ENCODE data around the gene RBM15B.

The RBM15B gene

DNA sequence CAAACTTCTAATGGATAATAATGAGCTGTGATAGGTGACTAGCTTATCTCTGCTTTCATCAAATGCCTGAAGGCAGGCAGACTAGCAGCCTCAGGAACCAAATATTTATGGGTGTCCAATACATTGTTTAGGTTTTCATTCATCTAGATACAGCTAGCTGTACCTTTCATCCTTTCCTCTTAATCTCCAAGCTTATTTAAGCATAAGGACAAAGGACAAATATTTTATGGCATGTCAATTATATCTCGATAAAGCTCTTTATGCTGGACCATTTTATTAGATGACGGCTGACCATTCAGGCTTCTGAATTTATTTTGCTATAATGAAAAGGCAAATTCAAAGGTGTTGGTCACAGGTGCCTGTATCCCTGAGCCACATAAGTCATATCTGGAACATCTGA, 16.9 kb downstream of the RBM15B start:
- Histone ChIP-seq H3K27me3 (ENCODE audit: insufficient read depth, low read length) (no peaks in the 10 kb centered on the region), H2AFZ (ENCODE audit: low read depth, low read length) (no peak overlapping the region), H3K36me3 (ENCODE audit: insufficient read depth, low read length) (peaks cover 52% of the 10 kb centered on the region), H3K4me3 (ENCODE audit: low read length) (no peak overlapping the region), H3K4me1 (ENCODE audit: insufficient read depth, low read length) (no peaks in the 10 kb centered on the region), H3K9me3 (ENCODE audit: low read length) (no peaks in the 10 kb centered on the region)

DNA sequence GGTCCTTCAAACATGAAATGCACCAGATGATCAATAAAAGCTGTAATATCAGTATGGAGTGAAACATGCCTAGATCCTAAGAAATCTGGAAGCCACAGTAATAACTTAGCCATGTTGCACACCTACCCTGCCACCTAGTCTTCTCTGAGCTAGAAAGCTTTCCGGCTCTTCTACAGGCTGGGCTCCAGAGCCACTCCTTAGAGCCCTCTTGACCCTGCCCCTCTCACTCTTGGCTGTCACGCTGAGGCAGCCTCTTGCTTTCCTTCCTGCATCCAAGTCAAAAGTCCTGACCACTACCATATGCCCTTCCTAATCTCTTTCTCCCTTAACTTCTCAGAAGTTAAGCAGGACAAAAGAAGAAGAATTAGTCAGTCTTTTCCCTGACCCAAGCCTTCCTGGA, 17.7 kb downstream of the RBM15B start:
- Histone ChIP-seq H3K9me3 (ENCODE audit: low read length) (no peaks in the 10 kb centered on the region), H3K4me3 (ENCODE audit: low read length) (no peak overlapping the region), H3K27me3 (ENCODE audit: insufficient read depth, low read length) (no peaks in the 10 kb centered on the region), H2AFZ (ENCODE audit: low read depth, low read length) (no peak overlapping the region), H3K4me1 (ENCODE audit: insufficient read depth, low read length) (no peaks in the 10 kb centered on the region), H3K36me3 (ENCODE audit: insufficient read depth, low read length) (peaks cover 52% of the 10 kb centered on the region)

- Histone ChIP-seq H3K4me3 (ENCODE audit: low read length) (no peak overlapping the region), H3K4me1 (ENCODE audit: insufficient read depth, low read length) (no peaks in the 10 kb centered on the region), H3K36me3 (ENCODE audit: insufficient read depth, low read length) (peaks cover 56% of the 10 kb centered on the region), H2AFZ (ENCODE audit: low read depth, low read length) (no peak overlapping the region), H3K27me3 (ENCODE audit: insufficient read depth, low read length) (no peaks in the 10 kb centered on the region), H3K9me3 (ENCODE audit: low read length) (no peaks in the 10 kb centered on the region)
Measured at GRCh38 chr3:51422211-51422610, 31.1 kb downstream of the RBM15B start.

DNA sequence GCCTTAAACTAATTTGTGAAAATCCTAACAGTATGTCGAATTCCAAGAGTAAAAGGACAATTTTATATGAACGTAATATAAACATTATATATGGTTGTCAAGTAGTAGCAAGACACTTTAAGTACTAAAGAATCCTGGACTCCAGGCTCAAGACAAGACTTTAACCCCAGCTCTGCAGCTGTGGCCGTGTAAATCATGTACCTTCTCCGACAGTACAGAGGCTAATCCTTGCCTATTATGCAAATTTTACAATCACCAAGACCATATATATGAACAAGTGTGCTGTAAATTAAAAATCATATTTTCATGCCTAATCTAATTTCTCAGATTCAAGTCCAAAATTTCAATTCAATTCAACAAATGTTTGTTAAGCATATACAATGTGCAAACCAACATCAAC, 35.8 kb downstream of the RBM15B start:
- Histone ChIP-seq H3K9me3 (ENCODE audit: low read length) (no peaks in the 10 kb centered on the region), H3K4me3 (ENCODE audit: low read length) (no peak overlapping the region), H3K27me3 (ENCODE audit: insufficient read depth, low read length) (no peaks in the 10 kb centered on the region), H2AFZ (ENCODE audit: low read depth, low read length) (no peak overlapping the region), H3K36me3 (ENCODE audit: insufficient read depth, low read length) (peaks cover 53% of the 10 kb centered on the region), H3K4me1 (ENCODE audit: insufficient read depth, low read length) (no peaks in the 10 kb centered on the region)

GRCh38 chr3:51429138-51429537, 38.1 kb downstream of the RBM15B start:
- H3K27me3 ChIP-seq (ENCODE audit: insufficient read depth, low read length) = no peaks in the 10 kb centered on the region
- H3K4me3 ChIP-seq (ENCODE audit: low read length) = no peak overlapping the region
- no peak overlapping the region for H2AFZ ChIP-seq (ENCODE audit: low read depth, low read length)
- no peaks in the 10 kb centered on the region for H3K4me1 ChIP-seq (ENCODE audit: insufficient read depth, low read length)
- H3K36me3 ChIP-seq (ENCODE audit: insufficient read depth, low read length) = peaks cover 52% of the 10 kb centered on the region
- H3K9me3 ChIP-seq (ENCODE audit: low read length) = no peaks in the 10 kb centered on the region

GRCh38 chr3:51434110-51434509, 43.0 kb downstream of the RBM15B start:
- H3K36me3 ChIP-seq (ENCODE audit: insufficient read depth, low read length) = peaks cover 50% of the 10 kb centered on the region
- H2AFZ ChIP-seq (ENCODE audit: low read depth, low read length) = no peak overlapping the region
- no peaks in the 10 kb centered on the region for H3K4me1 ChIP-seq (ENCODE audit: insufficient read depth, low read length)
- no peaks in the 10 kb centered on the region for H3K9me3 ChIP-seq (ENCODE audit: low read length)
- H3K4me3 ChIP-seq (ENCODE audit: low read length) = no peak overlapping the region
- no peaks in the 10 kb centered on the region for H3K27me3 ChIP-seq (ENCODE audit: insufficient read depth, low read length)

- H2AFZ ChIP-seq (ENCODE audit: low read depth, low read length) = no peak overlapping the region
- no peak overlapping the region for H3K4me3 ChIP-seq (ENCODE audit: low read length)
Measured at GRCh38 chr3:51434746-51435327, 43.8 kb downstream of the RBM15B start.

DNA sequence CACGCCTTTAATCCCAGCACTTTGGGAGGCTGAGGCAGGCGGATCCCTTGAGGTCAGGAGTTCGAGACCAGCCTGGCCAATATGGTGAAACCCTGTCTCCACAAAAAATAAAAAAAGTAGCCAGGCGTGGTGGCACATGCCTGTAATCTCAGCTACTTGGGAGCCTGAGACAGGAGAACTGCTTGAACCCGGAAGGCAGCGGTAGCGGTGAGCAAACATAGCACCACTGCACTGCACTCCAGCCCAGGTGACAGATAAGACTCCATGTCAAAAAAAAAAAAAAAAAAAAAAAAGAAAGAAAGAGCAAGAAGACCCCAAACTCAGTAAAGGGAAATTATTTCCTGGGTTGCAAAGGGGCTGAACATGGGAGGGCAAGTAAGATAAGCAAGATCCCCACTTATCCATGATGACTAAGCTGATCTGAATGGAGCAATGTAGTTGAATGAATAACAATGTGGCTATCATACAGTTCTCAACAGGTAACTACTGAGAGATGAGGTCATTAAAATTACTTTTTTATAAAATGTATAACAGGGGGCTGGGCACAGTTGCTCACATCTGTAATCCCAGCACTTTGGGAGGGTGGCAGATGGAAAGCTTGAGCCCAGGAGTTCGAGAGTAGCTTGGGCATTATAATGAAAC, 46.0 kb downstream of the RBM15B start:
- Histone ChIP-seq H3K4me1 (ENCODE audit: insufficient read depth, low read length) (no peaks in the 10 kb centered on the region), H3K36me3 (ENCODE audit: insufficient read depth, low read length) (peaks cover 54% of the 10 kb centered on the region), H2AFZ (ENCODE audit: low read depth, low read length) (no peak overlapping the region), H3K9me3 (ENCODE audit: low read length) (no peaks in the 10 kb centered on the region), H3K4me3 (ENCODE audit: low read length) (no peak overlapping the region), H3K27me3 (ENCODE audit: insufficient read depth, low read length) (no peaks in the 10 kb centered on the region)

More at GRCh38 chr3:51434746-51435327, 43.8 kb downstream of the RBM15B start:
- Histone ChIP-seq H3K36me3 (ENCODE audit: insufficient read depth, low read length) (peaks cover 50% of the 10 kb centered on the region), H3K9me3 (ENCODE audit: low read length) (no peaks in the 10 kb centered on the region), H3K27me3 (ENCODE audit: insufficient read depth, low read length) (no peaks in the 10 kb centered on the region), H3K4me1 (ENCODE audit: insufficient read depth, low read length) (no peaks in the 10 kb centered on the region)

DNA sequence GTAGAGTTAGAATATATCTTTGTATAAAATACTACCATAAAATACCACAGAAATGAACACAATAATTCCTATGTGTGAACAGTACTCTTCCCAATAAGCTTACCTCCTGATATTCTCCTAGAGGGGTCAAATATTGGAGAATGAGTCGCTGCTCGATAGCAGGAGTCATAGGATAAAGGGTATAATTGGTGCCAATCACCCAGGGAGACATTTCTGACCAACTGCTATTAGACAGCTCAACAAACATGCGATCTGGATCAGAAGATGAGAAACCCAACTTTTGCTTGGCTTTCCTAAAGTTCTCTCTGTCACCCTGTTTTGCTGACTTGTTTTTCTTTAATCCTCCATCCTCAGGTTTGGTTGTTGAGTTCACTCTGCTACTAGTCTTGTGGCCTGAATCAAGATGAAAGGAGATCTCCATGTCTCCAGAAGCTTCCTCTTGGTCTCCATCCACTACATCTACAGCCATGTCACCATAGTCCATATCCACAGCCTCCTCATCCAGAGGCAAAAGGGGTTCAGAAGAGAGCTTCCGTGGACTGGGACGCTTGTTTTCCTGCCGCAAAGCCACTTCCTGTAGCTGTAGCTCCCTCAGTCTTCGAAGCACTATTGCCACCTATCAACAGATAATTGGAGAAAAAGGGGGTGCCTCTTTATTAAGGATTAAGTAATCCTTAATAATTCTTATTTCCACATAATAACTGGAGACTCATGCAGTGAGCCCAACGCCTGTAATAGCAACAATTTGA, 50.4 kb downstream of the RBM15B start:
- H3K36me3 ChIP-seq (ENCODE audit: insufficient read depth, low read length) = peaks cover 46% of the 10 kb centered on the region
- H2AFZ ChIP-seq (ENCODE audit: low read depth, low read length) = no peak overlapping the region
- H3K4me3 ChIP-seq (ENCODE audit: low read length) = no peak overlapping the region
- no peaks in the 10 kb centered on the region for H3K9me3 ChIP-seq (ENCODE audit: low read length)
- H3K4me1 ChIP-seq (ENCODE audit: insufficient read depth, low read length) = no peaks in the 10 kb centered on the region
- H3K27me3 ChIP-seq (ENCODE audit: insufficient read depth, low read length) = no peaks in the 10 kb centered on the region

GRCh38 chr3:51445544-51446280, 54.6 kb downstream of the RBM15B start:
- Histone ChIP-seq H3K4me3 (ENCODE audit: low read length) (no peak overlapping the region), H2AFZ (ENCODE audit: low read depth, low read length) (no peak overlapping the region), H3K36me3 (ENCODE audit: insufficient read depth, low read length) (peaks cover 27% of the 10 kb centered on the region), H3K9me3 (ENCODE audit: low read length) (peaks cover 5% of the 10 kb centered on the region), H3K4me1 (ENCODE audit: insufficient read depth, low read length) (no peaks in the 10 kb centered on the region), H3K27me3 (ENCODE audit: insufficient read depth, low read length) (no peaks in the 10 kb centered on the region)
